ENCODE data around the gene FRAS1.

- TF ChIP-seq TAF1 (IDR thresholded peaks at IDR 0.05; ENCODE audit: low read depth, low read length): no peak
- no peak for TF ChIP-seq POLR2AphosphoS5 (IDR thresholded peaks at IDR 0.05; ENCODE audit: low read depth, low read length)
- no peak for TF ChIP-seq POLR2A (IDR thresholded peaks at IDR 0.05; ENCODE audit: low read depth, low read length)
- TF ChIP-seq SPI1 (IDR thresholded peaks at IDR 0.05; ENCODE audit: low read depth, low read length): no peak
- no peak for TF ChIP-seq POU2F2 (IDR thresholded peaks at IDR 0.05; ENCODE audit: low read depth, low read length)
Measured at GRCh38 chr4:78091534-78091933, 34.4 kb downstream of the FRAS1 start.

Data from GM12891 (cell line).